A673 (cell line): ENCODE measurements around the gene VWA5B1. TPM values are rescaled to one million over a fixed set of nuclear protein-coding genes. Genes with fewer than 3 reads are reported as not detected.

Experiments used
- BruUV-seq: library from RNA; stranded (reverse); fragments of 400-500 nt; replicated peaks from 2 replicates; lab custom pipeline; 2021; lab: Mats Ljungman, UMichigan
- CTCF ChIA-PET: fragments of 300-600 bp; sonication (Branson Sonifier 250); formaldehyde crosslinking; loops from one replicate; lab custom pipeline; 2022; ENCODE audit warnings: antibody characterized with exemption; lab: Charles Lee
- POLR2A ChIA-PET: fragments of 300-600 bp; sonication (Branson Sonifier 250); formaldehyde crosslinking; loops from one replicate; lab custom pipeline; 2022; ENCODE audit warnings: antibody characterized with exemption; ENCODE audit not compliant: low non-redundant PET; lab: Charles Lee
- DNase-seq: peaks from one replicate; pipeline ENCODE4 v3.0.0-alpha.2; 2015; ENCODE audit warnings: low spot score
- H3K27ac ChIP-seq: fragments of 200-600 bp; sonication (generic); 2 replicates; pipeline ENCODE4 v1.5.1; 2016; ENCODE audit warnings: mixed run types, low read depth, mild to moderate bottlenecking, mixed read lengths, antibody characterized with exemption, low read length; ENCODE audit not compliant: poor library complexity, severe bottlenecking
- H3K27me3 ChIP-seq: fragments of 200-600 bp; sonication (generic); replicated peaks from 2 replicates; pipeline ENCODE4 v1.6.1; 2017; ENCODE audit warnings: mixed run types, low read depth, mild to moderate bottlenecking, mixed read lengths, antibody characterized with exemption, low read length; ENCODE audit not compliant: insufficient read depth, poor library complexity
- H3K36me3 ChIP-seq: fragments of 200-600 bp; sonication (generic); 2 replicates; pipeline ENCODE4 v1.6.1; 2016; ENCODE audit warnings: mixed run types, mild to moderate bottlenecking, mixed read lengths, antibody characterized with exemption, low read length; ENCODE audit not compliant: insufficient read depth, poor library complexity, severe bottlenecking
- H3K4me1 ChIP-seq: fragments of 200-600 bp; sonication (generic); 2 replicates; pipeline ENCODE4 v1.6.1; 2017; ENCODE audit warnings: mixed run types, mild to moderate bottlenecking, mixed read lengths, antibody characterized with exemption, low read length; ENCODE audit not compliant: insufficient read depth, poor library complexity, severe bottlenecking
- H3K4me3 ChIP-seq: fragments of 200-600 bp; sonication (generic); 2 replicates; pipeline ENCODE4 v1.5.1; 2016; ENCODE audit warnings: low read depth, mixed run types, mild to moderate bottlenecking, mixed read lengths, low read length; ENCODE audit not compliant: poor library complexity, severe bottlenecking
- H3K9me3 ChIP-seq: fragments of 200-600 bp; sonication (generic); 2 replicates; pipeline ENCODE4 v1.6.1; 2016; ENCODE audit warnings: mixed run types, low read depth, mild to moderate bottlenecking, mixed read lengths, antibody characterized with exemption, low read length; ENCODE audit not compliant: poor library complexity, severe bottlenecking
- EZH2 ChIP-seq: fragments of 200-600 bp; sonication (generic); IDR thresholded peaks from 2 replicates; pipeline ENCODE4 v1.6.1; 2017; ENCODE audit warnings: borderline replicate concordance, low read depth, mild to moderate bottlenecking, mixed read lengths, antibody characterized with exemption, low read length; ENCODE audit not compliant: poor library complexity, severe bottlenecking
- intact Hi-C: fragments of 100-400 bp; cut with micrococcal nuclease; formaldehyde crosslinking; loops from one replicate; pipeline ENCODE4 v1.10.0; 2022; ENCODE audit not compliant: unreplicated experiment
- total RNA-seq: library from RNA; stranded (reverse); gene quantifications from 2 replicates; pipeline ENCODE4 v1.2.3, GENCODE V29; 2021
- TF ChIP-seq, protein P1 (sequence below): fragments of 300-800, 200-600 bp; sonication (generic); conservative IDR thresholded peaks from 2 replicates; pipeline ENCODE4 v1.5.1; 2017; ENCODE audit warnings: low read depth, mild to moderate bottlenecking, antibody characterized with exemption, low read length, moderate library complexity, mixed read lengths

The VWA5B1 gene
- total RNA-seq, 1 experiment from 2014 or later: not detected

- no TSS peak for BruUV-seq
- H3K27ac ChIP-seq: no peak overlapping the region
- ChIA-PET CTCF (no interaction called here), POLR2A (no interaction called here)
- H3K4me1 ChIP-seq: no peaks in the 10 kb centered on the region
- H3K27me3 ChIP-seq: peaks cover 51% of the 10 kb centered on the region
- no peaks in the 10 kb centered on the region for H3K9me3 ChIP-seq
- H3K4me3 ChIP-seq: no peak overlapping the region
- no peaks in the 10 kb centered on the region for H3K36me3 ChIP-seq
- intact Hi-C loops: no loop called here
- TF ChIP-seq EZH2: no peak
- TF ChIP-seq, protein P1, sequence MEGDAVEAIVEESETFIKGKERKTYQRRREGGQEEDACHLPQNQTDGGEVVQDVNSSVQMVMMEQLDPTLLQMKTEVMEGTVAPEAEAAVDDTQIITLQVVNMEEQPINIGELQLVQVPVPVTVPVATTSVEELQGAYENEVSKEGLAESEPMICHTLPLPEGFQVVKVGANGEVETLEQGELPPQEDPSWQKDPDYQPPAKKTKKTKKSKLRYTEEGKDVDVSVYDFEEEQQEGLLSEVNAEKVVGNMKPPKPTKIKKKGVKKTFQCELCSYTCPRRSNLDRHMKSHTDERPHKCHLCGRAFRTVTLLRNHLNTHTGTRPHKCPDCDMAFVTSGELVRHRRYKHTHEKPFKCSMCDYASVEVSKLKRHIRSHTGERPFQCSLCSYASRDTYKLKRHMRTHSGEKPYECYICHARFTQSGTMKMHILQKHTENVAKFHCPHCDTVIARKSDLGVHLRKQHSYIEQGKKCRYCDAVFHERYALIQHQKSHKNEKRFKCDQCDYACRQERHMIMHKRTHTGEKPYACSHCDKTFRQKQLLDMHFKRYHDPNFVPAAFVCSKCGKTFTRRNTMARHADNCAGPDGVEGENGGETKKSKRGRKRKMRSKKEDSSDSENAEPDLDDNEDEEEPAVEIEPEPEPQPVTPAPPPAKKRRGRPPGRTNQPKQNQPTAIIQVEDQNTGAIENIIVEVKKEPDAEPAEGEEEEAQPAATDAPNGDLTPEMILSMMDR: no peak
- DNase-seq: no peak
Observed at GRCh38 chr1:20355828-20356735, 65.4 kb downstream of the VWA5B1 start.

GRCh38 chr1:20356850-20357459 is 66.3 kb downstream of the VWA5B1 start:
- Histone ChIP-seq H3K9me3 (no peaks in the 10 kb centered on the region), H3K4me3 (no peak overlapping the region), H3K27ac (no peak overlapping the region), H3K36me3 (no peaks in the 10 kb centered on the region), H3K4me1 (no peaks in the 10 kb centered on the region), H3K27me3 (peaks cover 51% of the 10 kb centered on the region)
- intact Hi-C loops: no loop called here
- DNase-seq: no peak
- no peak for TF ChIP-seq EZH2
- TF ChIP-seq, protein P1: no peak
- ChIA-PET CTCF (no interaction called here), POLR2A (no interaction called here)
- BruUV-seq: no TSS peak

- no TSS peak for BruUV-seq
- DNase-seq: no peak
- Histone ChIP-seq H3K36me3 (no peaks in the 10 kb centered on the region), H3K9me3 (no peaks in the 10 kb centered on the region), H3K4me1 (no peaks in the 10 kb centered on the region), H3K27ac (no peak overlapping the region), H3K27me3 (peaks cover 51% of the 10 kb centered on the region), H3K4me3 (no peak overlapping the region)
- CTCF ChIA-PET: no interaction called here
- no peak for TF ChIP-seq EZH2
- POLR2A ChIA-PET: no interaction called here
- intact Hi-C loops: no loop called here
Observed at GRCh38 chr1:20357796-20358195, 67.1 kb downstream of the VWA5B1 start.
